GM19468 (cell line): Measurements from ENCODE around the gene TRIO.
"Not testable (repeated sequence)": the region's sequence is repeated elsewhere in the genome, so short reads cannot be mapped to it uniquely, and the experiment has no call there.

Experiments
- ATAC-seq: cut with Tn5 transposase; IDR thresholded peaks from one replicate; pipeline ENCODE4 v1.9.1; 2021; ENCODE audit warnings: mild to moderate bottlenecking, moderate library complexity, moderate number of reproducible peaks; ENCODE audit not compliant: unreplicated experiment; ENCODE audit errors: extremely low read depth

Gene TRIO

DNA sequence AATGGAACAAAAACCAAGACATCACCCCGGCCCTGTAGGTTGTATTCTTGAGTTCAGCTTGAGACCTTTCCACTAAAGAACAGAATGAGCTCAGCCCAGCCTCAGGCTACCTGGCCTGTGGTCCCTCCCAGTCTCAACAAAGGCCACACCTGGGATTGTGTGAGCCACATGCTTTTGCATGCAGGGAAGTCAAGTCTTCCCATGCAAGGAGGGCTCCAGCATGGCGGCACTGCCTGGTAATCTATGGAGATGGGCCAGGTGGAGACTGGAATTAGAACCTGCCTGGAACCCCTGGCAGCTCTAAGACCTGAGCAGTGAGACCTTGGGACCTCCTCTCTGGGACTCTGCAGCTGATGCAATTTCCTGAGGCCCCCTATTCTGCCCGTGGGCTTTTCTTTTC, 389.0 kb downstream of the TRIO start:
- ATAC-seq = no peak

DNA sequence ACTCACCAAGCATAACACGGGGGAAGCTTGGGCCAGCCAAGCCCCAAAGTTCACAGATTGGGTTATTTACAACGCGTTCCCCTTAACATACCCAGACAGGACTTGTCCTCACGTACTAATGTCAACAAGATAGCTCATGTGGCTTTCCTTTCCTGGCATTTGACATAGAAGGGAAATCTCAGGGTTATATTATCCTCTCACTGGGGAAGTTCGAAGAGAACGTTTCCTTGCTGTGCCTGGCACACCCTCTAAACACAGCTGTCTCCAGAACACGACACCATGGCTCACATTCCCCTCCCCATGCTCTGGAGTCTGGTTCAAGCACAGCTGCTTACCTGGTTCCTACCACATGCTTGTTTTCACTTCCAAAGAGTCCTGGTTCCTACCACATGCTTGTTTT, 391.6 kb downstream of the TRIO start:
- no peak for ATAC-seq

DNA sequence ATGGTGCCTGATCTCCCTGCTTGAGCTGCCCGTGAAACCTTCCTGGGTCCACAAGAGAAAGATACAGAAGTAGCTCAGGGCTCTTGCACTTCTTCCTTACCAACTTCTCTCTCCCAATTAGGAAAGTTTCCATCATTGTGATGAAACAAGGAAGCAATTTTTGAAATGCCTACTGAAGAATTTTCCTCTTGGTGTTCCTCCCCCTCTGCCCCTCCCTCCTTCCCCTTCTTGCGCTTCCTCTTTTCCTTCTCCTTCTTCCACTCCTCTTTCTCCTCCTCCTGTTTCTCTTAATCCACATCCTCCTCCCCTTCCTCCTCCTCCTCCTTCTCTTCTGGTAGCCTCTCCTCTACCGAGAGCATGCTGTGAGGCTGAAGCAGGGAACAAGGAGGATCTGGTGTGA, 402.2 kb downstream of the TRIO start:
- ATAC-seq = no peak

DNA sequence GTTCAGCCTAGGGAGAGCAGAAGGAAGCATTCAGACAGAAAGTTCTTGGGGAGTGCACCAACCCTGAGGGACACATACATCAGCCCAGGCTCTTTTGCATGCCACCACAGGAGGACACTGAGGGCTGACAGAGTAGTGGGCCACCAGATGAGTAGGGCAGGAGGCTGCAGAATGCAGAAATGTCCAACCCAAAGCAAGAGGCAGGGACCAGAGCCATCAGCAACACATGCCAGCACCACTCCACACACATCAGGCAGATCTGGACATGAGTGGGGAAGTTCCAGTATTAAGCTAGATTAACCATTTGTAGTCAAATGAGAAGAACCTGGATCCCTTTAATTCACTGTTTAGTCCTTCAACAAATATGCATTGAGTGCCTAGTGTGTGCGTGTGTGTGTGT, 402.7 kb downstream of the TRIO start:
- no peak for ATAC-seq

DNA sequence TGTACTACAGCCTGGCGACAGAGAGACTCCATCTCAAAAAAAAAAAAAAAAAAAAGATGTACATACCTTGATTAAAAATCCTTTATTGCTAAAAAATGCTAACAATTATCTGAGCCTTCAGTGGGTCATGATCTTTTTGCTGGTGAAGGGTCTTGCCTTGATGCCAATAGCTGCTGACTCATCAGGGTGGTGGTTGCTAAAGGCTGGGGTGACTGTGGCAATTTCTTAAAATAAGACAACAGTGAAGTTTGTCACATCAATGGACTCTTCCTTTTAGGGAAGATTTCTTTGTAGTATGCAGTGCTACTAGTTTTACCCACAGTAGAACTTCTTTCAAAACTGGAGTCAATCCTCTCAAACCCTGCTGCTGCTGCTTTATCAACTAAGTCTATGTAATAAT, 404.5 kb downstream of the TRIO start:
- ATAC-seq = no peak

DNA sequence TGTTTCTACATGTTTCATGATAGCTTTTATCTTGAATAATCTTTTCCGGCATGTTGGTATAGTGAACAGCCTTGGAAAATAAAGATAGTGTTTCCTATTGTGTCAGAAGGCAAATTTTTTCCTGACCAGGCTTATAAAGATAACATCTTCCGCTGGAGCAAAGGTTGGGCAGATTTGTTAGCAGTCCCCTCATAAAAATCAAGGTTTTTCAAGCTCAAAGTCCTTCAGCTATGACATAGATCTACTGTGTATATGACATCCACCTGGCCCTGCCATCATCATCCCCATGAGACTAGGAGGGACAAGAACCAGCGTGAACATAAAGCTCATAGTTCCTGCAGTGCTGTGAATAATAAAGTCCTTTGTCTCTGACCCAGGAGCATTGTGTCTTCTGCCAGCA, 408.1 kb downstream of the TRIO start:
- no peak for ATAC-seq

DNA sequence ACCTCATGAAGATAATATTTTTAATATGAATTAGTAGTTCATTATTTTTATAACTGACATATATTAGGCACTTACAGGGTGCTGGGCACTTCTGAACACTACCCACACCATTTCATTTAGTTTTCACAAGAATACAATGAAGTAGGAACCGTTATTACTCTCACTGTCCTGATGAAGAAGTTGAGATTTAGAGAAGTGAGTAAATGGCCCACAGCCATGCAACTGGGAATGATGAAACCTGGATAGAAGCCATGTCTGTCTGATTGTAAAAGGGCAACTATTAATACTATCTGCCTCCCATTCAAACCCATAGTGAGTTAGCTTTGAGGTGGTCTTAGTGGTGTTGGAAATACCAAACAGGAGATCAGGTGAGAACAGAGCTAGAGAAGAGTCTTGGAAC, 408.9 kb downstream of the TRIO start:
- no peak for ATAC-seq

DNA sequence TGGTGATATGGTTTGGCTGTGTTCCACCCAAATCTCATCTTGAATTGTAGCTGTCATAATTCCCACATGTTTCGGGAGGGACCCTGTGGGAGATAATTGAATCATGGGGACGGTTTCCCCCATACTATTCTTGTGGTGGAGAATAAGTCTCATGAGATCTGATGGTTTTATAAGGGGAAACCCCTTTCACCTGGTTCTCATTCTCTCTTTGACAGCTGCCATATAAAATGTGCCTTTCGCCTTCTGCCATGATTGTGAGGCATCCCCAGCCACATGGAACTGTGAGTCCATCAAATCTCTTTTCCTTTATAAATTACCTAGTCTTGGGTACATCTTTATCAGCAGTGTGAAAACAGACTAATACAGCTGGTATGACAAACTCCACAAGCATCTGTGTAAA, 411.1 kb downstream of the TRIO start:
- ATAC-seq = not testable (repeated sequence)

DNA sequence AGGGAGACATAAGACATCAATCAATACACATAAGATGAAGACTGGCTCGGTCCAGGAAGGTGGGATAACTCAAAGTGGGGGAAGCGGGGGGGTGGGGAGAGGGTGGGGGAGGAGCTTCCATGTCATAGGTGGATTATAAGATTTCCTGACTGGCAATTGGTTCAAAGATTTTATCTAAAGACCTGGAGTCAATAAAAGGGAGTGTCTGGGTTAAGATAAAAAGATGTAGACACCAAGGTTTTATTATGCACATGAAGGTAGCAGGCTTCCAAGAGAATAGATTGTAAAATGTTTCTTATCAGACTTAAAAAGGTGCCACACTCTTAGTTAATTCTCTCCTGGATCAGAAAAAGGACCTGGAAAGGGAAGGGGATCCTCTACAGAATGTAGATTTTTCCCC, 412.9 kb downstream of the TRIO start:
- ATAC-seq = no peak

DNA sequence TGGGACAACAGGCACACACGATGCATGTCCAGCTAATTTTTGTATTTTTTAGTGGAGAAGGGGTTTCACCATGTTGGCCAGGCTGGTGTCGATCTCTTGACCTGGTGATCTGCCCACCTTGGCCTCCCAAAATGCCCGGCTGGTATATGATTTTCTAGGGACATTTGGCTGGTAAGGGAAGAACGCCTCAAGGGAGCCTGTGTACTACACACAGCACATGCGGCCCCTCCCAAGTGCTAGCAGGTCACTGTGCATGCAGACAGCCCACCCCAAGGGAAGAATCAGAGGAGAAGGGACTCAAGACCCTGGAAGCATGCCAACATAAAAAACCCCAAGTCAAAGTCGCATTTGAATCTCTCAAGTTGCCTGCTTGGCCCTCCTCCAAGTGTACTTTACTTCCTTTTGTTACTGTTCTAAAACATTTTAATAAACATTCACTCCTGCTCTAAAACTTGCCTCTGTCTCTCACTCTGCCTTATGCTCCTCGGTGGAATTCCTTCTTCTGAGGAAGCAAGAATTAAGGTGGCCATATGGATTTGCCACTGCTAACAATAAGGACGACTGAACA, 414.1 kb downstream of the TRIO start:
- ATAC-seq = no peak

DNA sequence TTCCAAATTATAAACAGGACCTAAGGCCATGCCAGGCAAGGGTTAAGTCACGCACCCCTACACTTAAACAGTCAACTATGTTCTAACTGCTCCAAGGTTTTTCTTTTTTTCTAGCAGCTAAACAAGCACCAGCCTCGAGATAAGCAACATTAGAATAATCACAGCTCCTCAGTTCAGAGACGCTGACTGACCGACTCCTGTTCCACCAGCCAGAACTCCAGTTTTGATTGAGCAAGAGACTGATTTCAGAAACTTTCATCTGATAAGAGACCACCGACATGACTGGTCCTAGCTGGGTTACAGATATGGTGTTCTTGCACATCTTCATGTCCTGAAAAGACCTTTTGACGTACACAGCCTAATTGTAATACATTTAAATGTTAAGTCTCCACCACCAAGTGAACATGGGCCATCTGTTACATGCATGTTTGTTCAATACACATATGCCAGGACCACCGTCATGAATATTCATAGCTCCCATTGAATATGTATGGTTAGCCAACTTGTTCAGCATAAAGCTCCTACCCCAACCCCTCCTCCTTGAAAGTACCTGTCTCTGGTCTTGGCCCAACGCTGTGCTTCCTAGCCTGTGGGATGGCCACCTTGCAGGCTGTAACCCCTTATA, 414.8 kb downstream of the TRIO start:
- ATAC-seq = no peak
